AG20443 (cell line): ENCODE measurements around the gene LIX1.
"Not testable (repeated sequence)": the region's sequence is repeated elsewhere in the genome, so short reads cannot be mapped to it uniquely, and the experiment has no call there.

Experiments
- DNase-seq: peaks from one replicate; pipeline ENCODE4 v3.0.0; 2012; ENCODE audit warnings: low spot score, mixed read lengths

LIX1 gene

GRCh38 chr5:97141031-97141430 is 1.4 kb downstream of the LIX1 start:
- DNase-seq: no peak

- DNase-seq: not testable (repeated sequence)
Measured at GRCh38 chr5:97140250-97140649, 2.2 kb downstream of the LIX1 start.

GRCh38 chr5:97136475-97136874 is 5.9 kb downstream of the LIX1 start:
- no peak for DNase-seq

- no peak for DNase-seq
Measured at GRCh38 chr5:97135868-97136267, 6.5 kb downstream of the LIX1 start.

- no peak for DNase-seq
Measured at GRCh38 chr5:97134634-97135033, 7.8 kb downstream of the LIX1 start.

- no peak for DNase-seq
Measured at GRCh38 chr5:97133101-97133500, 9.3 kb downstream of the LIX1 start.

- DNase-seq: no peak
Measured at GRCh38 chr5:97131921-97132320, 10.5 kb downstream of the LIX1 start.

- peak; percentile 16 for DNase-seq
Measured at GRCh38 chr5:97131139-97131710, 11.2 kb downstream of the LIX1 start.

- DNase-seq: no peak
Measured at GRCh38 chr5:97127727-97128126, 14.7 kb downstream of the LIX1 start.

- DNase-seq: no peak
Measured at GRCh38 chr5:97125125-97125683, 17.2 kb downstream of the LIX1 start.

GRCh38 chr5:97124335-97124734 is 18.1 kb downstream of the LIX1 start:
- no peak for DNase-seq

GRCh38 chr5:97121848-97122247 is 20.6 kb downstream of the LIX1 start:
- no peak for DNase-seq

- no peak for DNase-seq
Measured at GRCh38 chr5:97120195-97120594, 22.2 kb downstream of the LIX1 start.

- no peak for DNase-seq
Measured at GRCh38 chr5:97119007-97119390, 23.4 kb downstream of the LIX1 start.

- DNase-seq: no peak
Measured at GRCh38 chr5:97118261-97119006, 24.0 kb downstream of the LIX1 start.

- no peak for DNase-seq
Measured at GRCh38 chr5:97115932-97116331, 26.5 kb downstream of the LIX1 start.

- DNase-seq: no peak
Measured at GRCh38 chr5:97112230-97112629, 30.2 kb downstream of the LIX1 start.

GRCh38 chr5:97111616-97112015 is 30.8 kb downstream of the LIX1 start:
- DNase-seq: no peak

GRCh38 chr5:97111004-97111403 is 31.4 kb downstream of the LIX1 start:
- no peak for DNase-seq

- DNase-seq: no peak
Measured at GRCh38 chr5:97107318-97107717, 35.1 kb downstream of the LIX1 start.

GRCh38 chr5:97106216-97106581 is 36.2 kb downstream of the LIX1 start:
- DNase-seq: no peak

- DNase-seq: no peak
Measured at GRCh38 chr5:97105501-97106215, 36.8 kb downstream of the LIX1 start.

- DNase-seq: no peak
Measured at GRCh38 chr5:97102010-97102470, 40.4 kb downstream of the LIX1 start.
